ENCODE measurements around the gene GJA9.
"Not testable (repeated sequence)": the region's sequence is repeated elsewhere in the genome, so short reads cannot be mapped to it uniquely, and the experiment has no call there.

GJA9 gene

DNA sequence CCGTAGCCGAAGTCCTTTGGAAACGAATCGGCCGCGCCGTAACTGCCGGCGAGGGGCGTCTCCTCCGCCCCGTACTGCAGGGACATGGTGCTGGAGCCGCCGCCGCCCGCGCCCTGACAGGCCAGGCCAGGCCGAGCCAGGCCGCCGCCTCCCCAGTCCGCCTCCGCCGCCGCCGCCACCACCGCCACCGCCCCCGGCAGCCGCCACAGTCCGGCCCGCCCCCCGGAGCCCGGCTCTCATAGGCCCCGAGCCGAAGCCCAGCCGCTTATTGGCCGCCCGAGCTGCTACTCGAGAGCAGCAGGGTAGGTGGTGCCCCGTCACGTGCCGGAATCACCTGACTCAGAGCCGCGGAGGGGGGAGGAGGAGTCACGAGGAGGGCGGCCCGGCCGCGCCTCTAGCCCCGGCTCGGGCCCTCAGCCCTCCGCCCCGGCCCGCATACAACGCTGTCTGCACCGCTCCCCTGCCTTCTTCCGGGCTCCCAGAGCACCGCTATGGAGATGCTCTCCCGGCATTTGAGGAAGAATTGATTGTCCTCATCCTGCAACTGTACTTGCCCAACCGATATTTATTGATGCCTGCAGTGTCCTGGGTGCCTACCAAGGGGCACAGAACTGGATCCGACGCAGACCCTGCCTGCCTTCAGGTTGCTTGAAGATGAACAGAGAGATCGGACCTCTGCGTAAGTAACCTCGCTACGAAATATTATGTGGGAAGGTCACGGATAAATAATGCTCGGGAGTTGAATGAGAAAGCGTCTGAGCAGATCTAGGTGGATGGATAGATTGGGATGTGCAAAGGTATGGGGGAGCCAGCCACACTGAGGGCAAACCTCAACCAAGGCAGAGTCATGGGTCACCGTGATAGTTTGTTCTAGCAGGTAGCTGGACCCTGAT is 21.6 kb downstream of the GJA9 start, which contains the start of gene RRAGC:
Gene RRAGC, minus strand, starts transcription at position 212 of the 893 bp plus-strand sequence. Its CDS starts 126 bp downstream, at position 86.
- no peak for TF ChIP-seq ZNF274 (IDR thresholded peaks at IDR 0.05; ENCODE audit: low read depth, low read length)
- peak within 1 kb of the TSS; percentile 84 for H3K4me3 ChIP-seq (ENCODE audit: low read length)

DNA sequence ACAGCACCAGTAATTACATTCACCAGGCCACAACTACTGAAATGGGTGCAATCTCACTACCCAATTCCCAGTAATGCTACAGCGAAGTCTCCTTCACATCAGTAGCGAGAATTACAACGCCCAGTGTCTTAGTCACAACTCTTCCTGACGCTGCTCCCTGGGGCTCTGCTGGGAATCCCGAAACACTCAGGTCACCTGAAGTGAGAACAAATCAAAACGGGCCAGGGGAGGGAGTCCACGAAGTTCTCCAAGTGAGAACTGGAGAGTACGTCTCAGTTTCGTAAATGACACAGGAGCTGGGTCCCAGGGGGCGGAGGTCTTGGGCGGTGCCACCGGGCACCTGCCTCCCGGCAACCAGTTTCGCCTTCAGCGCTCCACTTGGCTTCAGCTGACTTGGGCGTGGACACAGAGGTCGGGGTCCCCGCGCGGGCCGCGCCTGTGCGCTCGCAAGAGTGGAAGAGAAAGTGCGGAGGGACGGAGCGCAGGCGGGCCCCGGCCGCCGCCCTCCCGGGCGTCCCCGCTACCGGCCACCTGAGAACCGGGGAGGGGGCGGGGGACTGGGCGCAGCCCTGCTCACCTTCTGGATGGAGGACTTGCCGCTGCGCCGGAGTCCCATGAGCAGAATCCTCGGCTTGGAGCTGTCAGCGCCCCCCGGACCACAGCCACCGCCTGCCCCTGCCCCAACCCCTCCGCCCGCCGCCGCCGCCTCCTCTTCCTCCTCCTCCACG is 22.4 kb downstream of the GJA9 start:
- peak overlapping the region; percentile 73 for H3K4me3 ChIP-seq (ENCODE audit: low read length)
- TF ChIP-seq ZNF274 (IDR thresholded peaks at IDR 0.05; ENCODE audit: low read depth, low read length) = no peak

DNA sequence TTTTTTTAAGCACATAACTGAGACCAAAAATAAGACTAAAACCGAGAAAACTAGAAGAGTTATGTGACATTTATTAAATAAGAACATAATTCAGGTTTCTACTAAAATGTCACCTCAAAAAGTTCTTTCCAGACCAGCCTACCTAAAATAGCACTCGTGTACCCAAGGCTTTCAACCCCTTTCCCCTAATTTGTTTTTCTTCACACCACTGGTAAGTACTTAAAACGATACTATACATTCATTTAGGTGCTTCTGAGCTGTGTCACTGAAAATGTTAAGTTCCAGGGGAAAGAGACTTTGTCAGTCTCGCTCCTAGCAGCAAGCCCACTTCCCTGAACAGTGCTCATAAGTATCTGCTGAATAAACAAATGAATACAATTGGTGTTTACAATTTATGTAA is 28.6 kb downstream of the GJA9 start:
- no peak overlapping the region for H3K4me3 ChIP-seq (ENCODE audit: low read length)

DNA sequence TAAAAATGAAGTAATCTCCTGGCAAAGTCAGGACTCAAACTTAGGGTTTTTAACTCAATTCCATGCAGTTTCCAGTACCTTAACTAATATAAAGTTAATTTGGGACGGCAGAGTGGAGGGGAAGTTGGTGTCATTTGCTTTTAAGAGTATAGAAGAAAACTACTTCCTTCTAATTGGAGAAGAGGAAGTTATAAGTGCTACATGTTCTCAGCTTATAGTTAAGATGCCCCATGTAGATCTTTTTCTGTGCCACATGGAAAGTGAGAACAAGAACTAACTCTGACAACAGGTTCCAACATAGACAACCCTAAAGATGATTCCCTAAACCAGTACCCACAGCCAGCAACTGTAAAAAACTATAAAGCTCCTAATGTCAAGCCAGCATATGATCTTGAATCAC is 33.3 kb downstream of the GJA9 start:
- H3K4me3 ChIP-seq (ENCODE audit: low read length) = no peak overlapping the region
- no peak for TF ChIP-seq ZNF274 (IDR thresholded peaks at IDR 0.05; ENCODE audit: low read depth, low read length)

More for the DNA sequence above, 28.6 kb downstream of the GJA9 start:
- TF ChIP-seq ZNF274 (IDR thresholded peaks at IDR 0.05; ENCODE audit: low read depth, low read length) = no peak

DNA sequence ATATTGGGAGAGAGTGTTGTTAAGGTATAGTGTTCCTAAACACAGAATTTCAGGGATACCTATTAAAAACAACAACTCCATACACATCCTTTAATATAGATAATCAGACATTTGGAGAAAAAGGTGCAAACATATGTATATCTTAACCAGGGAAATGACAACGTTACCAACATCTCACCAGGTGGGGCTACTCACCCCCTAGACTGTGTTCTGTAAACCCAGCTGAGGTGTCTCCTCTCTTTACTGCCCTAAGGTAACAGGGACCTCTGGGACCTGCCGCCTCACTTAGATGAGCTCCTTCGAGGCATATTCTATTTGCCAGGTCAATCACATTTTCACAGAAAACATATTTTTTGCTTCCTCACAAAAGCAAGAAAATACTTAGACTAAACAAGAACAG is 35.2 kb downstream of the GJA9 start:
- H3K4me3 ChIP-seq (ENCODE audit: low read length) = no peak overlapping the region

DNA sequence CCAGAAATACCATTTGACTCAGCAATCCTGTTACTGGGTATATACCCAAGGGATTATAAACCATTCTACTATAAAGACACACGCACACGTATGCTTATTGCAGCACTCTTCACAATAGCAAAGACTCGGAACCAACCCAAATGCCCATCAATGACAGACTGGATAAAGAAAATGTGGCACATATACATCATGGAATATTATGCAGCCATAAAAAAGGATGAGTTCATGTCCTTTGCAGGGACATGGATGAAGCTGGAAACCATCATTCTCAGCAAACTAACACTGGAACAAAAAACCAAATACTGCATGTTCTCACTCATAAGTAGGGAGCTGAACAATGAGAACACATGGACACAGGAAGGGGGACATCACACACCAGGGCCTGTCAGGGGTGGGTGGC is 36.3 kb downstream of the GJA9 start:
- not testable (repeated sequence) for H3K4me3 ChIP-seq (ENCODE audit: low read length)

More for the DNA sequence above, 35.2 kb downstream of the GJA9 start:
- TF ChIP-seq ZNF274 (IDR thresholded peaks at IDR 0.05; ENCODE audit: low read depth, low read length) = no peak

DNA sequence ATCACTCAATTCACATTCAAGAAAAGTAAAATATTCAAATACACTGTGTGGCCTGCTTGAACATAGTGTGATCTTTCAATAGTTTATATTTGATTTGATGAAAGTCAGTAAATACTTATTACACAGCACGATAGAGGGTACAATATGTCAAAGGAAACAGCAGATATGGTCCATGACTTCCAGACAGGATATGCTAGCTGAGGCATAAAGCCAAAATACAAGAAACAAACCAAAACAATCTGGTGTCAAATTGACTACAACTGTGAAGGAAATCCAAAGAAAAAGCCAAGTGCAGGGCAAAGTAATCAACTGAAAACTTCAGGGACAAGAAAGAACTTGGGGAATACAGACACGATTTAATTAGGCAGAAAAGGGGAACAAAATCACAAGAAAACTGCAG is 41.1 kb downstream of the GJA9 start:
- no peak for TF ChIP-seq ZNF274 (IDR thresholded peaks at IDR 0.05; ENCODE audit: low read depth, low read length)
- no peak overlapping the region for H3K4me3 ChIP-seq (ENCODE audit: low read length)

DNA sequence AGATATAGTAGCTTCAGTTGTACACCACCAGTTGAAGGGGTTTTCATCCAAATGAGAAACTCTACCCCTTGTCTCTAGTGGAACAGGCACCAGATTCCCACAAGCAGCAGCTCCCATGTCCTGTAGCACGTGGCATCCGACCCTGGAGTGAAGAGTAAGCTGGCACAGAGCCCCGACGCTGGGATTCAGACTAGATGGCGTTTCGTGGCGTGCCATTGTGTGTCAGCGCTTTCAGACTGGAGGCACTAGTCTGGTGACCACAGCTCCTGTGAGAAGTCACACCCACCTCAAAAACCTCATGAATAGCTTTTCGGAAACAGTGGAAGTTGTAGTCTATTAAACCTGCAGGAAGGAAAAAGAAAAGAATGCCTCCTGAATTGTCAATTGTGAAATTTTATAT is 42.0 kb downstream of the GJA9 start:
- no peak overlapping the region for H3K4me3 ChIP-seq (ENCODE audit: low read length)
- no peak for TF ChIP-seq ZNF274 (IDR thresholded peaks at IDR 0.05; ENCODE audit: low read depth, low read length)

DNA sequence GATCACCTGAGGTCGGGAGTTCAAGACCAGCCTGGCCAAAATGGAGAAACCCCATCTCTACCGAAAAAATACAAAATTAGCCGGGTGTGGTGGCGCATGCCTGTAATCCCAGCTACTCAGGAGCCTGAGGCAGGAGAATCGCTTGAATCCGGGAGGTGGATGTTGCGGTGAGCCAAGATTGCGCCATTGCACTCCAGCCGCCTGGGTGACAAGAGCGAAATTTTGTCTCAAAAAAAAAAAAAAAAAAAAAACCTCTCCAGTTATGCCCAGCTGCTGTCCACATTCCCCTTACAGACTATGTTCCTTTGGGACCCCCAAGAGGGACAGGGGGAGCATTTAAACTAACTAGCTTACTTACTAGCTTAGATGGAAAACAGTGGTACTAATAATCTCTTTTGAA is 45.1 kb downstream of the GJA9 start:
- H3K4me3 ChIP-seq (ENCODE audit: low read length) = not testable (repeated sequence)

DNA sequence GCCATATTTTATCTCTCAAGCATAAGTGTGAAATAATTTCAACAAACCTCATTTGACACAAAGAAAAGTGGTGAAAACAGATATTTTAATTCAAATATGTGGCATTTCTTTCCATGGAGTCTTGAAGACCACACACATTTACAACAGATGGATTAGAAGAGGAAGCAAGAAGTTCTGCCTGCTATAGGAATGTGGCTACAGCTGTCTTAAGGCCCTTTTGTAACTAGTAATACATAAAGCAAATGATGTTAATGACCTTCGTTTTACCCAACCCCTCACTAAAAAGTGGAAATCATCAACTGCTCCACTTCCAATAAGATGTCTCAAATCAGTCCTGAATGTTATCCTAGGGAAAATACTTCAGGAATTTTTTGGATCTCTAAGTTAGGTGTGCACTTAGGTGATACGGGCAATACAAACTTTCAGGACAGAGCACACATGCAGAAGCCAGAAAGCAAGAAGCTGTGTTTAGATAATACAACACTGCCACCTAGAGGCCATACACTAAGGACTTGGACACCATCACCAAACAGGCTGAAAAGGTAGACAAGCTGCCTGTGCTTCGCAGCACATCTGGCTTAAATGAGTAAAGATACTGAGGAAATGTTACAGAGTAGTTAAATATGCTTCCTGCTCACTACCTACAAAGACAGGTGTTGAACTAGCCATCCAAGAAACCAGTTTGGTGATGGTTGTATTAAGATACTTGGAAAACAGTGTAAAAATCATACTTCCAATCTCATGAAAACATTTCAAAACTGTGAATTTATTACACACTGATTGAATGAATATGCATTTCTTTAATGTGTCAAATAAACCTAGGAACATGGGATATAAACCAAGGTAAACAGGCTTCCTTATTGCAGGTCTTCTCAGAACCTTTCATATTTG is 46.2 kb downstream of the GJA9 start:
- H3K4me3 ChIP-seq (ENCODE audit: low read length) = no peak overlapping the region
- TF ChIP-seq ZNF274 (IDR thresholded peaks at IDR 0.05; ENCODE audit: low read depth, low read length) = no peak

DNA sequence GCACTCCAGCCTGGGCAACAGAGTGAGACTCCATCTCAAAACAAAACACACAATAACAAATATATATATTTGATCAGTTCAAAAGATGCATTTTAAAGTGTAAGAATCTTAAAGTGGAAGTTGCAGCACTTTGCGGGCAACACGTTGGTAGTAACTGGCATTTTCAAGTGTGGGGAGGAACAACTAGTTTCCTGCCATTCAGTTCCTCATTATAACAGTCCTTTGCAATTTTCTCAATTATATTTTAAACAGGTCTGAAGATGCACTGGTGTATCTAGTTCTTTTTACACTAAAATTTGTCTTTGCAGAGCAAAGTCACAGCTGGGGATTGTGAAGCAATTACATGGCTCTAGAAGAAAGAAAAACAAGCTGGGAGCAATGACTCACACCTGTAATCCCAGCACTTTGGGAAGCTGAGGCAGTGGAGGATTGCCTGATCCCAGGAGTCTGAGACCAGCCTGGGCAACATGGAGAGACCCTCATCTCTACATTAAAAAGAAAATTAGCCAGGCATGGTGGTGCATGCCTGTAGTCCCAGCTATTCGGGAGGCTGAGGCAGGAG is 47.1 kb downstream of the GJA9 start:
- no peak for TF ChIP-seq ZNF274 (IDR thresholded peaks at IDR 0.05; ENCODE audit: low read depth, low read length)

DNA sequence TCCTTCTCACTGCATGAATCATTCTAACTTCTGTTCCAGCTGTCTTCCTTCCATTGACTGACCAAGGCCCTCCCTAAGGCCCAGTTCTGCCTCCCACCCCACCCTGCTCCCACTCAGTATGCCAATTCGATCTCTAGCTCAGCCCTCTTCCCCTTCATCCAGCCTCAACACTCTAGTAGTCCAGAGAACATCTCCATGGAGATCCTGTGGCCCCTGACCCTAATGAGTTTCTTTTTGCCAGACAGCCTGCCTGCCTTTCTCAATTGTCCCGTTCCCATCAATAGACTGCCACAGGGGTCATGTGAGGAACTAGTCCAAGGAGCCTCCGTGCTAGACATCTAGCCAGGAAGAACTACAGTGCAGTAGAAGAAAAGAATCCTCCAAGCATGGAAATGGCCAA is 48.2 kb downstream of the GJA9 start:
- TF ChIP-seq ZNF274 (IDR thresholded peaks at IDR 0.05; ENCODE audit: low read depth, low read length) = no peak
- no peak overlapping the region for H3K4me3 ChIP-seq (ENCODE audit: low read length)

More for the DNA sequence above, 47.1 kb downstream of the GJA9 start:
- H3K4me3 ChIP-seq (ENCODE audit: low read length) = no peak overlapping the region

DNA sequence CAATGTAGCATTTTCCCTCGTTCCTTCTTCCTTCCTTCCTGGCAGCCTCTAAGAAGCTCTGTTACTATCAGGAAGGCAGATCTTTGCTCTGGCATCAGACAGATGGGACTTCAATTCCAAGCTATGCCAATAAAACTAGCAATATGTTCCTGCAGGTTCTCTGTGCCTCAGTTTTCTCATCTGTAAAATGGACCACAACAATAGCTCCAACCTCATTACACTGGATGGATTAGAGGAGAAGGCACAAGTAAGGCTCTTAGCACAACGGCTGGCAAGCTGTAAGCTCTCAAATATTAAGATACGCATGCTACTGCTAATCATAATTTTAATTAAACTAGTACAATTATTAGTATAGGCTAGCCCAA is 49.0 kb downstream of the GJA9 start:
- no peak overlapping the region for H3K4me3 ChIP-seq (ENCODE audit: low read length)
- TF ChIP-seq ZNF274 (IDR thresholded peaks at IDR 0.05; ENCODE audit: low read depth, low read length) = no peak
